ENCODE measurements around the gene EWSR1.

EWSR1 gene

DNA sequence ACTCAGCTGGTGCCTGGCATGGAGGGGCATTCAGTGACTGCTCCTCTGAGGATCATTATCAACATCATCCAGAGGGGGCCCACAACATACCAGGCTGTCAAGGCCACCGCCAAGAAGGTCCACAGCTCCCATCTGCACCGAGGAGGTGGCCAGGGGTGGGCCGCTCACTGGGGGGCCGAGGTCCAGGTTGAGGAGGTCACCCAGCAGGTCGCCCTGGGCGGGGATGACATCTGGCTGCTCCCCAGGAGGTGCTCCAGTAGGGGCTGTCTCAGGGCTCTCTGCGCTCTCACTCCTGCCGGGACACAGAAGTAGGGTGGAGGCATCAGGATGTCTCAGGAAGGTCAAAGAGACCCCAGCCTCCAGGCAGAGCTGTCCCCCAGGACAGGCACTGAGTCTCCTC lies 72.5 kb downstream of the EWSR1 start:
- Histone ChIP-seq H4K20me1 (ENCODE audit: insufficient read depth, low read length) (peaks cover 10% of the 10 kb centered on the region; the same call in 1 of the 2 replicates), H3K27ac (ENCODE audit: low read length) (no peak overlapping the region), H3K4me2 (ENCODE audit: insufficient read depth, low read length) (no peak overlapping the region), H3K9ac (ENCODE audit: low read depth, low read length) (no peak overlapping the region), H3K4me3 (ENCODE audit: low read depth in 1 of 2, low read length in 2 of 2) (no peak overlapping the region), H3K36me3 (ENCODE audit: insufficient read depth, low read length) (peaks cover 86% of the 10 kb centered on the region), H2AFZ (ENCODE audit: low read depth, low read length) (no peak overlapping the region), H3K4me1 (ENCODE audit: insufficient read depth, low read length) (no peaks in the 10 kb centered on the region), H3K9me3 (ENCODE audit: insufficient read depth, low read length, severe bottlenecking) (no peaks in the 10 kb centered on the region), H3K27me3 (ENCODE audit: insufficient read depth, low read length, poor library complexity) (no peaks in the 10 kb centered on the region), H3K79me2 (ENCODE audit: insufficient read depth, low read length) (no peaks in the 10 kb centered on the region)
- no peak for TF ChIP-seq EZH2 (IDR thresholded peaks at IDR 0.05; ENCODE audit: borderline replicate concordance, low read depth, low read length, severe bottlenecking)
- TF ChIP-seq, protein P1, sequence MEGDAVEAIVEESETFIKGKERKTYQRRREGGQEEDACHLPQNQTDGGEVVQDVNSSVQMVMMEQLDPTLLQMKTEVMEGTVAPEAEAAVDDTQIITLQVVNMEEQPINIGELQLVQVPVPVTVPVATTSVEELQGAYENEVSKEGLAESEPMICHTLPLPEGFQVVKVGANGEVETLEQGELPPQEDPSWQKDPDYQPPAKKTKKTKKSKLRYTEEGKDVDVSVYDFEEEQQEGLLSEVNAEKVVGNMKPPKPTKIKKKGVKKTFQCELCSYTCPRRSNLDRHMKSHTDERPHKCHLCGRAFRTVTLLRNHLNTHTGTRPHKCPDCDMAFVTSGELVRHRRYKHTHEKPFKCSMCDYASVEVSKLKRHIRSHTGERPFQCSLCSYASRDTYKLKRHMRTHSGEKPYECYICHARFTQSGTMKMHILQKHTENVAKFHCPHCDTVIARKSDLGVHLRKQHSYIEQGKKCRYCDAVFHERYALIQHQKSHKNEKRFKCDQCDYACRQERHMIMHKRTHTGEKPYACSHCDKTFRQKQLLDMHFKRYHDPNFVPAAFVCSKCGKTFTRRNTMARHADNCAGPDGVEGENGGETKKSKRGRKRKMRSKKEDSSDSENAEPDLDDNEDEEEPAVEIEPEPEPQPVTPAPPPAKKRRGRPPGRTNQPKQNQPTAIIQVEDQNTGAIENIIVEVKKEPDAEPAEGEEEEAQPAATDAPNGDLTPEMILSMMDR (IDR thresholded peaks at IDR 0.05; ENCODE audit: borderline replicate concordance, extremely low read depth, low read length, poor library complexity, severe bottlenecking): no peak
- ATAC-seq (ENCODE audit: insufficient read depth, low read depth) (no peak), DNase-seq (no peak)

DNA sequence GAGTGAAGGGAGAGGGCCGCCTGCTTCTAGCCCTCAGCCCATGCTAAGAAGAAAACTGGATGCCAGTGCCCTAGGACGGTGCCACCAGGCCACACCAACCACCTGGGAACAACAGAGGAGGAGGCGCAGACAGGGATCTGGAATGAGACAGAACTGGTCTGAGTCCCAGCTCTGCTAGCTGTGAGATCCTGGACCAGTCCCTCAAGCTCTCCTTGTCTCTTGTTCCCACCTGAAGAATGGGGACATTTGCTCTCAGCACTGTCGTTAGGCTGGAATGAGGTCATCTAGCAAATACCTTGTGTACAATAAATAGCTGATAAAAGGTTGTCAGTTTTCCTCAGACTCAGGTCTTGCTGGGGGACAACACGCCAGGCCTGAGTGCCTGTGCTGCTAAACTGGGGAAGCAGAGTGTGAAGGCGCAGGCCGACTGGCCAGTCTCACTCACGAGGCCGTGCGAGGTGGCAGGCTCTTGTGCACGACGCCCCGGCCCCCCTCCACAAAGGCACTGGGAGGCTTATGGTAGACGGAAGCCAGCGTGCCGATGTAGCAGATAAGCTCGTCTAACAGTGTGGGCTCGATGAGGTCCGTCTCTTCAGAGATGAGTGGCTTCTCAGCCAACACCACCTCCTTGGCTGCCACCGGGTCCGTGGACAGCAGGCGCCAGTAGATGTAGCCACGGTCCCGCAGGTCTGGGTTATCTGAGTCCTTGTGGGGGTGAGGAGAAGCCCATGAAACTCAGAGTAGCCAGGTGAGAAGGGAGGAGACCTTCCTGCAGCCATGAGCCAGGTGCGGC lies 73.2 kb downstream of the EWSR1 start:
- ATAC-seq (ENCODE audit: insufficient read depth, low read depth): no peak
- Histone ChIP-seq H3K4me1 (ENCODE audit: insufficient read depth, low read length) (no peaks in the 10 kb centered on the region), H3K9me3 (ENCODE audit: insufficient read depth, low read length, severe bottlenecking) (no peaks in the 10 kb centered on the region), H2AFZ (ENCODE audit: low read depth, low read length) (no peak overlapping the region), H4K20me1 (ENCODE audit: insufficient read depth, low read length) (peaks cover 10% of the 10 kb centered on the region; the same call in 1 of the 2 replicates), H3K27ac (ENCODE audit: low read length) (no peak overlapping the region), H3K27me3 (ENCODE audit: insufficient read depth, low read length, poor library complexity) (no peaks in the 10 kb centered on the region), H3K4me2 (ENCODE audit: insufficient read depth, low read length) (no peak overlapping the region), H3K4me3 (ENCODE audit: low read depth in 1 of 2, low read length in 2 of 2) (no peak overlapping the region), H3K79me2 (ENCODE audit: insufficient read depth, low read length) (no peaks in the 10 kb centered on the region), H3K36me3 (ENCODE audit: insufficient read depth, low read length) (peaks cover 86% of the 10 kb centered on the region), H3K9ac (ENCODE audit: low read depth, low read length) (no peak overlapping the region)
- no peak for DNase-seq
- TF ChIP-seq, protein P1 (IDR thresholded peaks at IDR 0.05; ENCODE audit: borderline replicate concordance, extremely low read depth, low read length, poor library complexity, severe bottlenecking): no peak
- no peak for TF ChIP-seq EZH2 (IDR thresholded peaks at IDR 0.05; ENCODE audit: borderline replicate concordance, low read depth, low read length, severe bottlenecking)

DNA sequence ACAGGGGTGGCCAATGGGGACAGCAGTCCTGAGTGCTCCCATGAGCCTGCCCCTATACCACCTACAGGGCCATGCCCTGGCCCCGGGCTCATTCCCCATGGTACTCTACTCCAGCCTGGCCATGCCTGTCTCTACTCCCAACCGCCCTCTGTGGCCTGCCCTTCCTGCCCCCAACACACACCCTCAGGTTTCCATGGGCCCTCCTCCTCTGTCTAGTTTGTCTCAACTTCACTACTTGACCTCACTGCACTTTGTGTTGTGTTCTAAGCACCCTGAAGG lies 73.7 kb downstream of the EWSR1 start:
- Histone ChIP-seq H3K4me2 (ENCODE audit: insufficient read depth, low read length) (no peak overlapping the region), H2AFZ (ENCODE audit: low read depth, low read length) (no peak overlapping the region), H3K27ac (ENCODE audit: low read length) (no peak overlapping the region), H3K27me3 (ENCODE audit: insufficient read depth, low read length, poor library complexity) (no peaks in the 10 kb centered on the region), H4K20me1 (ENCODE audit: insufficient read depth, low read length) (peaks cover 10% of the 10 kb centered on the region; the same call in 1 of the 2 replicates), H3K4me1 (ENCODE audit: insufficient read depth, low read length) (no peaks in the 10 kb centered on the region), H3K4me3 (ENCODE audit: low read depth in 1 of 2, low read length in 2 of 2) (no peak overlapping the region), H3K9ac (ENCODE audit: low read depth, low read length) (no peak overlapping the region), H3K9me3 (ENCODE audit: insufficient read depth, low read length, severe bottlenecking) (no peaks in the 10 kb centered on the region), H3K79me2 (ENCODE audit: insufficient read depth, low read length) (no peaks in the 10 kb centered on the region), H3K36me3 (ENCODE audit: insufficient read depth, low read length) (peaks cover 88% of the 10 kb centered on the region)
- TF ChIP-seq, protein P1 (IDR thresholded peaks at IDR 0.05; ENCODE audit: borderline replicate concordance, extremely low read depth, low read length, poor library complexity, severe bottlenecking): no peak
- no peak for TF ChIP-seq EZH2 (IDR thresholded peaks at IDR 0.05; ENCODE audit: borderline replicate concordance, low read depth, low read length, severe bottlenecking)
- ATAC-seq (ENCODE audit: insufficient read depth, low read depth): no peak
- no peak for DNase-seq

All from DND-41 (cell line).